Activated gamma-delta T cell treated with anti-CD3 and anti-CD28 coated beads, Interleukin-2, amount 50 U/mL, for 16 hours (primary cell): Measurements from ENCODE around the gene MOV10L1.
"Not testable (repeated sequence)": the region's sequence is repeated elsewhere in the genome, so short reads cannot be mapped to it uniquely, and the experiment has no call there.

Experiments
- DNase-seq: peaks from one replicate; pipeline ENCODE4 v3.0.0-alpha.2; 2020; ENCODE audit warnings: low read depth

MOV10L1 gene

GRCh38 chr22:50078246-50078645 lies 11.6 kb upstream of the MOV10L1 start:
- no peak for DNase-seq

DNA sequence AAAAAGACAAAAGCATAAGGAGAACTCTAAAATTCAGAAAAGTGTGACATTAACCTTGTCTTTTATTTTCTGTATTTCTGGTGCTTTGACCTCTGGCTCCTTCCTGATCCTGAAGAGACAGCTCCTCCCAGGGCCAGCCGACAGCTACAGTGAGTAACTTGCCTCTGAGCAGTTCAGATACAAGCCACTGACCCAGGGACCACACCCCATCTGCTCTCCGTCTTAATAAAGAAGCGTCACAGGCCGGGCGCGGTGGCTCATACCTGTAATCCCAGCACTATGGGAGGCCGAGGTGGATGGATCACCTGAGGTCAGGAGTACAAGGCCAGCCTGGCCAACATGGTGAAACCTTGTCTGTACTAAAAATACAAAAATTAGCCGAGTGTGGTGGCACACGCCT lies 11.0 kb upstream of the MOV10L1 start:
- no peak for DNase-seq

GRCh38 chr22:50080077-50080465 lies 9.7 kb upstream of the MOV10L1 start:
- DNase-seq = no peak

DNA sequence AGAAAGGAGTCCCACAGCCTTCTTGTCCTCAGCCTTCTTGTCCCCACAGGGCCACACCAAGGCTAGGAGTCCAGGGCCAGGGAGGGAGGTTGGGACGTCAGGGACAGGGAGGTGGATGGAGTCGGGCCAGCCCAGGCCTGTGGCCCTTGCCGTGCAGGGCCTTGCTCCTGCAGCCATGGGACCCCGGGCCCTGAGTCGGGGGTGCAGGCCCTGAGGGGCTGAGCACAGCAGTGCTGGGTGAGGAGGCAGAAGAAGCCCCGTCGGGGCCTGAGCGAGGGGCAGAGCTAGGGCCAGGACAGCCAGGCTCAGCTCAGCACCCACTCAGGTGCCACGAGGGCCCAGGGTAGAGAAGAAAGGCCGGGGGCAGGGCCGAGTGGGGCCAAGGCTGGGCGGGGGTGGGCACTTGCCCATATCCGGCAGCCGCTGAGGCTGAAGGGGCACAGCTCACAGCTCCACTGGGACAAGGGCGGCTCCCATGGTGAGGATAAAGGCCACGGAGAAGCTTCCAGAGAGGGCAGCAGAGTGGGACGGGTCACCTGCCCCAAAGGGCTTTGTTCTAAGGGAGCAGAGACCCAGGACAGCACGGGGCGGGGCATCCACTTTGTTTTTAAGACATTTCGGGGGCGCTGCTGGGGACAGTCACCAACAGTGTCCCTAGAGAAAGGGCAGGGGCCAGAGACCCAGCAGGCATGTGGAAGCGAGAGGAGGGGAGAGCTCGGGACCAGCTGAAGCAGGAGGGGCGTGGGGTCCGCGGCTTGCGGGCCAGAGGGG lies 8.2 kb upstream of the MOV10L1 start:
- DNase-seq = no peak

GRCh38 chr22:50082197-50082715 lies 7.5 kb upstream of the MOV10L1 start:
- no peak for DNase-seq

DNA sequence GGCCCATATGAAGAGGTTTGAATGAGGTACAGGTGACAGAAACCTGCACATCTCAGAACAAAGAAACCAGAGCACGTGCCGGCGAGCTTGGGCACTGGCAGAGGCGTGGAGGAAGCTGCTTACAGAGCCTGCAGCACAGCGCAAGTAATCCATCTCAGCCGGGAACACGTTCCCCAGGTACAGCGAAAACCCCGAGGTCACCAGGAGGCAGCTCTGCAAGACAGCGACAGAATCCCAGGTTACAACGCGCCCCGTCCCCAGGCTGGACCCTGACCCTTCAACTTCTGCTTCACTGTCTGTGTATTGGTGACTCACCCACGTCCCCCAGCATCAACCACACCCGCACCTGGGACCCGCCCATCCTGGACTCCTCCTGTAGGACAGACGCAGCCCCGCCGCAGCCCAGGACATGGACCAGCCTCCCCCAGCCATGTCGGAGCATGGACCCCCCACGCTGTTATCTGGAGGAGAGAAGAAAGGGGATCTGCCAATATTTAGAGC lies 6.8 kb upstream of the MOV10L1 start:
- no peak for DNase-seq

DNA sequence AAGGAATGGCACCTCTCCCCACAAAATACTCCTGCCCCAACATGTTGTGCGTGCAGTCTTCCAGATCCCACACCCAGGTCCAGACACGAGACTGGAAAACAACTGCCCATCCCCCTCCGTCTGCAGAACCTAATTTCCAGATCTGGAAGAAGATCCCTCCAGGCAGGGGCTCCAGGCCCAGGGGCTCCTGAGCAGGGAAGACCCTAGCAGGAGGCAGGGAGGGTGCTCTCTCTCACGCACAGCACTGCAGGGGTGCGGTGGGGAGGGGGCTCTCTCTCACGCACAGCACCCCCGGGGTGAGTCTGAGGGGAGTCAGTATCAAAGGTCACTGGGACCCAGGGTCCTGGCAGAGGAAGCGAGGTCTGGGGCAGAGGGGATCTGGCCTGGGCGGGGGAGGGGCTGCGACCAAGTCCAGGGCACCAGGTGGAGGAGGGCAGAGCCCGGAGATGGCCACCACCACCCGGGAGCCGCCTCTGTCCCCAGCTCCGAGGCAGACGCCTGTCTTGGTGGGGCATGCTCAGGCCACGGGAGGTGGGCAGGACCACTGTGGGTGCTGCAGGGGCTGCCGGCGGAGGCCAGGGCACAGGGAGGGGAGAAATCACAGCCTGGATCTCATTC lies 6.2 kb upstream of the MOV10L1 start:
- DNase-seq = no peak

- DNase-seq = no peak
These were observed 5.7 kb upstream of the MOV10L1 start for GRCh38 chr22:50084080-50084477.

DNA sequence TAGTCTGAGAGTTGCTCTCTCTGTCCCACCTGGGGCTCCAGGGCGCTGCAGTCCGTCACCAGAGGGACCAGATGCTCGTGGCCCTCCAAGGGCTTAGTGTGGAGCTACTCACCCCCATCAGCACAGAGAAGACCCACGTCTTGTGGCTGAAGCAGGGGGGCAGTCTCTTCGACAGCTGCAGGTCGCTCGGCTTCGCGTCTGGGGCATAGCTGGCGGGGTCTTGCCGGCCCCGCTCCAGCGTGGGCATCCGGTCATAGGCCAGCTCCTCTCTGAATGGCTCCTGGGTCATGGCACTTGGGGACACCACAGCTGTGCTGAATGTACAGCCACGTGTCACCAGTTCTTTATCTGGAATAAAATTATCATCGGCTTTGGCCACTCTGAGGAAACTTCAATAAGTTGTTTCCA lies 5.2 kb upstream of the MOV10L1 start:
- no peak for DNase-seq

GRCh38 chr22:50085211-50085972 lies 4.4 kb upstream of the MOV10L1 start, which contains the start of gene MLC1:
TSS of gene MLC1 (minus strand) at chr22:50085426. CDS start at chr22:50084902, 524 bp downstream.
- DNase-seq = peak; percentile 14

- no peak for DNase-seq
These were observed 3.3 kb upstream of the MOV10L1 start for GRCh38 chr22:50086526-50086925.

DNA sequence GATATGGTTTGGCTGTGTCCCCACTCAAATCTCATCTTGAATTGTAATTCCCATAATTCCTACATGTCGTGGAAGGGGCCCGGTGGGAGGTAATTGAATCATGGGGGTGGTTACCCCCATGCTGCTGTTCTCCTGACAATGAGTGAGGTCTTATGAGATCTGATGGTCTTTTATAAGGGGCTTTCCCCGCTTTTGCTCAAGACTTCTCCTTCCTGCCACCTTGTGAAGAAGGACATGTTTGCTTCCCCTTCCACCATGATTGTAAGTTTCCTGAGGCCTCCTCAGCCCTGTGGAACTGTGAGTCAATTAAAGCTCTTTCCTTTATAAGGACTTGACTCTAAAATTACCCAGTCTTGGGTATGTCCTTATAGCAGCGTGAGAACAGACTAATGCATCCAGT lies 2.8 kb upstream of the MOV10L1 start:
- not testable (repeated sequence) for DNase-seq

DNA sequence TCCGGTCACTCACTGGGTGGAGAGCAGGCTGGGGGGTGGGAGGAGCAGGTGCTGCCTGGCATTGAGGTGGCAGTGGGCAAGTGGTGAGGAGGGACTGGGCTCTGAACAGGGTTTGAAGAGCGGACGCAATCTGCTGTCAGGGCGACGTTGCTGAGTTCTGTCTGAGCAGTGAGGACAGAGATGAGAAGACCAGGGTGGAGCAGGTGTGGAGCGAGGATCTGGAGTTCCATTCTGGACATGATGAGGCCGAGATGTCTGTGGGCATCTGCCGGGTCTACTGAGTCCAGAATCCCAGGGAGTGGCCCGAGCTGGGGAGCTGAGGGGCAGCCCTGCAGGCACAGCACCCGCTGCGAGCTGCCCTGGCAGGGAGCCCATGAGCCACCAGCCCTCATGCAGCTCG lies 2.2 kb upstream of the MOV10L1 start:
- DNase-seq = no peak

GRCh38 chr22:50088096-50088495 lies 1.7 kb upstream of the MOV10L1 start:
- DNase-seq = no peak

- DNase-seq = no peak
These were observed 575 bp upstream of the MOV10L1 start for GRCh38 chr22:50089231-50089630.

GRCh38 chr22:50090412-50090714 lies 557 bp downstream of the MOV10L1 start:
- no peak for DNase-seq

DNA sequence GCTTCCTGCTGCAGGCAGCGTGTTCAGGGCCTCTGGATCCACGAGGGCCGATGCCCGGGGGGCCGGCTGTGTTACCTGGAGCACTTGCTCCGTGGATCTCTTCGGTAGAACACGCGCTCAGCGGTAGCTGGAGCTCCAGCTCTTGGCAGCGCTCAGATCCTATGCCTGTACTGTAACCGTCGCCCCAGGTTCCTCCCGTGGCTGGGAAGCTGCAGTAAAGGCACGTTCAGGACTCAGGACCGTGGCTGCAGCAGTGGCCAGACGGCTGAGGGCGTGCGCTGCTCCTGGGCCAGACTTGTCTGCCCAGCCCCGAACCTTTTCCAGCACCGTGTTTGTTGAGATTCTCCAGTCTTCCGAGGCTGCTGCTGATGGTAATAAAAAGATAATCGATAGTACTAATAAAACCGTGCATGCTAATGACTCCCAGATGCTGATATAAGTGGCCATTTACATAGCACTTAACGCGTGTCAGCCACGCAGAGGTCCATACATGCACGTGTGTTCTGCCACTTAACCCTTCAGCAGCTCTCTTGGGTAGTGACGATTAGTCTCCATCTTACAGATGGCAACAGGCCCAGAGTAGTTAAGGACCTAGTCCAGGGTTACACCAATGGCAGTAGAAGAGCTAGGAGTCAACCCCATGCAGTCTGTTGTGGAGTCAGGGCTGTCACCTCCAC lies 1.4 kb downstream of the MOV10L1 start:
- no peak for DNase-seq

GRCh38 chr22:50092342-50092741 lies 2.5 kb downstream of the MOV10L1 start:
- no peak for DNase-seq

GRCh38 chr22:50098052-50098451 lies 8.2 kb downstream of the MOV10L1 start:
- no peak for DNase-seq

DNA sequence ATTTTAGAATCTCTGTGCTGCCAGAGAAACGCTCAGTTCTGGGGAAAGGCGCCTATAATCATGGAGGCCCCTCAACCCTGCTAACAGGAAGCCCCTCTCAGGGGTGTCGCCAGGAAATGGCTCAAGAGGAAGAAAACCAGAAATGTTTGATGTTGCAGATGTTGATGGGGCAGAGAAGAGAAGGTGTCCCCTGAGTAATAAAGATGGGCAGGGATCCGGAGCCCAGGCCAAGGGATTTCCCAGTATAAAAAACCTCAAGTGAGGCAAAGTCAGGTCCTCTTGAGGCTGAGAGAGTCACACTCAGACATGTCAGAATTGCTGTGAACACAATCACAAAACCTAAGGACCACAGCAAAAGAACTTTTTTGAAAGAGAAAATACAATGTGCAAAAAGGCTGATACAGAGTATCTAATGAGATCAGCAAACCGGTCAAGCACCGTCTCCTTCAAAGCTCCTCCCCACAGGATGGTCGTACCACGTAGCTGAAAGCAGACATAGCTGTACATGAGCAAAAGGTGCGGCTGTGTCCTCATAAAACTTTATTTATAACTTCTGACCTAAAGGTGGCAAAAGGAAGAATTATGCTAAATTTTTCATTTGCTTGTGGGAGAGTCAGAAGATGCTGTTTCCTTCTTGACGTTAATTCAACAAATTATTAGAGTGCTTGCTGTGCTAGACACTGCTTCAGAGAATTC lies 12.2 kb downstream of the MOV10L1 start:
- no peak for DNase-seq

DNA sequence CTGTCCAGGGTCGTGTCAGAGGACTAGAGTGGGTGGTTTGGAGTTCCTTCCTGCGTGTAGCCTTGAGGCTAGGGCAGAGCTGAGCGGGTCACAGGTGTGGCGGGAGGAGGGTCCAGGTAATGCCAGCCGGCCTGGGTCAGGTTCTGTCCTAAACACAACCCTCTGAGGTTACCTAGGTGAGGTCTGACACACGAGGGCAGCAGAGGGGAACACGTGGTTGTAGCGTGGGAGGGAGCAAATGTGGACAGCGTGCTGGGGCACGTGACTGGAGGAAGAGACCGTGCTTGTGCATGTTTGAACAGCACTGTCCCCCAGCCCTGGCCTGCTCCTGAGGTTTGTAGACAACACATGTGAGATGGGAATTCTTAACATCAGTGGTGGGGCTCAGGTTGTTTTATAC lies 13.1 kb downstream of the MOV10L1 start:
- DNase-seq = no peak

DNA sequence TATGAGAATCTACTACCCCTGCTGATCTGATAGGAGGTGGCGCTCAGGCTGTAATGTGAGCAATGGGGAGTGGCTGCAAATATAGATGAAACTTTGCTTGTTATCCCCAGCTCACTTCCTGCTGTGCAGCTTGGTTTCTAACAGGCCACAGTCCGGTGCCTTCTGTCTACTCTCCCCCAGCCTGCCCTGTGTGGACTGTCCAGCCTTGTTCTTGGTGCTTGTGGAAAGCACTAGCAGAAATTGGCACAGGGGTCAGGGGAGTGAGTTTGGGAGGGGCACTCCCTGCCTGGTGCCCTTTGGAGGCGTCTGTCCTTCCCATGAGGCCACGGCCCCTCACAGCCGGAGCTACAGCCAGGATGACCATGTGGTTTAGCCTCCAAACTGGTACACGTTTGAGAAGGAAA lies 14.3 kb downstream of the MOV10L1 start:
- no peak for DNase-seq
